Endothelial cell of umbilical vein (primary cell): ENCODE results near the gene MTIF3. TPM values are rescaled to one million over a fixed set of nuclear protein-coding genes. Genes with fewer than 3 reads are reported as not detected.

Source experiments
- BruUV-seq: library from RNA; stranded (reverse); fragments of 400-500 nt; replicated peaks from 2 replicates; lab custom pipeline; 2021; lab: Mats Ljungman, UMichigan
- CTCF ChIA-PET: fragments of 300-600, 350-600 bp; sonication (Branson Sonifier 250); formaldehyde crosslinking; loops from one replicate; lab custom pipeline; 2021; ENCODE audit warnings: antibody characterized with exemption, inconsistent platforms; lab: Charles Lee
- POLR2A ChIA-PET: fragments of 300-600, 350-600 bp; sonication (Branson Sonifier 250); formaldehyde crosslinking; loops from one replicate; lab custom pipeline; 2021; ENCODE audit warnings: antibody characterized with exemption, inconsistent platforms; lab: Charles Lee
- DNase-seq: peaks from one replicate; pipeline ENCODE4 v3.0.0-alpha.2; 2011; ENCODE audit warnings: low read depth, low spot score
- FAIRE-seq: peaks from 2 replicates; lab custom pipeline; 2011; peaks lifted over from hg19 to GRCh38; lab: Jason Lieb, UNC
- H2AFZ ChIP-seq: 2 replicates; pipeline ENCODE4 v1.6.0; 2012; ENCODE audit warnings: low read depth, low read length, control low read depth, inconsistent platforms
- H3K27ac ChIP-seq: 2 replicates; pipeline ENCODE4 v1.5.1; 2011; ENCODE audit warnings: low read depth, mild to moderate bottlenecking, control low read depth, low read length, moderate library complexity; ENCODE audit not compliant: insufficient read depth
- H3K27me3 ChIP-seq, 2 experiments: 2 replicates each; pipeline versions ENCODE4 v1.6.0 to v1.6.1; 2011; ENCODE audit warnings: low read length in 2 of 2, mixed read lengths in 1 of 2; ENCODE audit not compliant: control insufficient read depth in 2 of 2, insufficient read depth in 2 of 2
- H3K36me3 ChIP-seq, 2 experiments: 2 replicates in 1 of 2; 3 replicates in 1 of 2; pipeline ENCODE4 v1.5.1; 2011; ENCODE audit warnings: low read length in 2 of 2, mild to moderate bottlenecking in 1 of 2, moderate library complexity in 1 of 2; ENCODE audit not compliant: control insufficient read depth in 2 of 2, insufficient read depth in 2 of 2; ENCODE audit errors: extremely low read depth in 1 of 2
- H3K4me1 ChIP-seq: 3 replicates; pipeline ENCODE4 v1.5.1; 2011; ENCODE audit warnings: mild to moderate bottlenecking, low read length; ENCODE audit not compliant: control insufficient read depth, insufficient read depth; ENCODE audit errors: extremely low read depth
- H3K4me2 ChIP-seq: 2 replicates; pipeline ENCODE4 v1.6.1; 2011; ENCODE audit warnings: low read length, control low read depth, mixed read lengths; ENCODE audit not compliant: insufficient read depth
- H3K4me3 ChIP-seq, 3 experiments: fragments of 200-600 bp in 1 of 3; sonication (generic), shearing (Covaris generic) in 1 of 3; replicated peaks in 1 of 3; 2 replicates each; pipeline ENCODE4 v1.5.1; 2011 to 2016; ENCODE audit warnings: control low read depth in 3 of 3, low read length in 3 of 3, mild to moderate bottlenecking in 2 of 3, inconsistent platforms in 1 of 3, low read depth in 1 of 3, moderate library complexity in 1 of 3; ENCODE audit not compliant: insufficient read depth in 1 of 3
- H3K79me2 ChIP-seq: 2 replicates; pipeline ENCODE4 v1.6.0; 2012; ENCODE audit warnings: low read length, inconsistent platforms; ENCODE audit not compliant: control insufficient read depth, insufficient read depth
- H3K9ac ChIP-seq: replicated peaks from 2 replicates; pipeline ENCODE3; 2011; ENCODE audit warnings: low read length, control low read depth; ENCODE audit not compliant: insufficient read depth; ENCODE audit errors: extremely low read depth
- H3K9me1 ChIP-seq: replicated peaks from 3 replicates; pipeline ENCODE4 v1.6.0; 2011; ENCODE audit warnings: mild to moderate bottlenecking, low read length; ENCODE audit not compliant: control insufficient read depth, insufficient read depth; ENCODE audit errors: extremely low read depth
- H3K9me3 ChIP-seq: replicated peaks from 2 replicates; pipeline ENCODE4 v1.5.1; 2012; ENCODE audit warnings: low read length, inconsistent platforms; ENCODE audit not compliant: control insufficient read depth, insufficient read depth
- H4K20me1 ChIP-seq: replicated peaks from 2 replicates; pipeline ENCODE3; 2011; ENCODE audit warnings: mild to moderate bottlenecking, low read length; ENCODE audit not compliant: control insufficient read depth, insufficient read depth; ENCODE audit errors: extremely low read depth
- CTCF ChIP-seq, 2 donors: IDR thresholded peaks; 1 replicate in 1 of 2; 2 replicates in 1 of 2; pipeline ENCODE4 v1.5.1; 2011; ENCODE audit warnings: low read length in 2 of 2, mild to moderate bottlenecking in 2 of 2, moderate library complexity in 2 of 2, control low read depth in 1 of 2, inconsistent platforms in 1 of 2, low read depth in 1 of 2; ENCODE audit not compliant: insufficient read depth in 1 of 2; ENCODE audit errors: extremely low read depth in 1 of 2
- EZH2 ChIP-seq: IDR thresholded peaks from 2 replicates; pipeline ENCODE4 v1.6.1; 2012; ENCODE audit warnings: borderline replicate concordance, low read depth, mild to moderate bottlenecking, moderate library complexity, low read length, inconsistent platforms; ENCODE audit not compliant: severe bottlenecking
- POLR2AphosphoS5 ChIP-seq: IDR thresholded peaks from 2 replicates; pipeline ENCODE4 v1.6.1; 2012; ENCODE audit warnings: low read depth, mild to moderate bottlenecking, control low read depth, low read length, moderate library complexity; ENCODE audit not compliant: insufficient read depth
- dilution Hi-C: fragments of 300-500 bp; cut with MboI; formaldehyde crosslinking; loops from one replicate; pipeline ENCODE4 v1.15.0; 2019; ENCODE audit warnings: low sequenced_read_pairs; ENCODE audit not compliant: extremely low pct_ligation_motif_present
- intact Hi-C: fragments of 100-400 bp; cut with micrococcal nuclease; formaldehyde crosslinking; loops from one replicate; pipeline ENCODE4 v1.10.0; 2022
- polyA plus RNA-seq, 4 experiments: library from polyadenylated mRNA; depleted of rRNA in 3 of 4; stranded (reverse) in 3 of 4; unstranded in 1 of 4; fragments of >200 nt; gene quantifications; 2 replicates each; pipeline versions ENCODE4 v1.2.1 to v1.2.3, GENCODE V29; 2011 to 2012; ENCODE audit warnings: missing spikeins in 1 of 4
- total RNA-seq: library from RNA; stranded (reverse); gene quantifications from 2 replicates; pipeline ENCODE4 v1.2.3, GENCODE V29; 2021

Gene MTIF3
- total and polyA plus RNA-seq, 2 donors (not counting 3 experiments of a cell fraction or from before 2014, with no cell fraction given), result 23.5 to 37.5 TPM

DNA sequence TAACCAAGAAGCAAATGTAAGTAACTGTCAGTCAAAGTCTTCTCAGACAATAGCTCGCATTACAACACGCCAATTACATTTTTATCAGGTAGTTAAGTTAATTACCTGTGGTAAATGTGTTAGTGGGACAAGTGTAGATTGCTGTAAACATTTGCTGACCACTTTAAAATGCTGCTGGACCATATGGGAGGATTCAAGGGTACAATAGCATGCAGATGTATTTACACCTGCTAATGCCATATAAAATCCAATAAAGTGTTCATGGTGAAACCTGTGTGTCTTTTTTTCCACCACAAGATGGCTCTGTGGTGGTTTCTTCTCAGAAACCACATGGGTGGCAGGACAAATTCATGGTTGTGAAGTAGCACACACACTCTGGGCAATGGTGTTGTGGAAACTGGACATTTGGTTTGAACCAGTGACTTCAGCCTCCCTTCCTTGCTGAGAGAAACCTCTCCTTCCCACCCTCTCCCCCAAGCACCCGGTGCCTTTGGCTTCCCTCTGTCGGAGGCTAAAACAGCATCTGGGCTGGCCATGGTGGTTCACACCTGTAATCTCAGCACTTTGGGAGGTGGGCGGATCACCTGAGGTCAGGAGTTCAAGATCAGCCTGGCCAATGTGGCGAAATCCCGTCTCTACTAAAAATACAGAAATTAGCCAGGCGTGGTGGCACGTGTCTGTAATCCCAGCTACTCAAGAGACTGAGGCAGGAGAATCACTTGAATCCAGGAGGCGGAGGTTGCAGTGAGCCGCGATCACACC is 44.0 kb downstream of the MTIF3 start:
- CTCF ChIA-PET, result interaction anchor here (0.6 to 2.9 kb wide), 10 partner anchors 19 to 578 kb away, joined by 3 to 32 read pairs (median 6); partner anchors contain the start of gene GTF3A
- Histone ChIP-seq H3K36me3 (no peaks in the 10 kb centered on the region), H3K4me3 (no peak overlapping the region), H4K20me1 (no peaks in the 10 kb centered on the region), H3K9ac (no peak overlapping the region), H3K4me2 (no peak overlapping the region), H3K27me3 (peaks cover 13 to 17% of the 10 kb centered on the region in 2 experiments), H3K4me1 (no peaks in the 10 kb centered on the region), H3K79me2 (no peaks in the 10 kb centered on the region), H3K9me3 (no peaks in the 10 kb centered on the region), H3K27ac (no peak overlapping the region), H3K9me1 (no peaks in the 10 kb centered on the region), H2AFZ (no peak overlapping the region)
- dilution Hi-C loops, result no loop called here
- TF ChIP-seq CTCF (IDR thresholded peaks at IDR 0.05; ENCODE audit: extremely low read depth in 1 of 2, insufficient read depth in 1 of 2, low read depth in 1 of 2, low read length in 2 of 2), result peak; percentile 31 to 42
- no peak for TF ChIP-seq EZH2
- TF ChIP-seq POLR2AphosphoS5, result no peak
- BruUV-seq, result no TSS peak
- POLR2A ChIA-PET, result no interaction called here
- DNase-seq (peak; percentile 47), FAIRE-seq (peak; percentile 80)
- intact Hi-C loops, result loop anchor here (1.0 kb wide), 1 partner anchor 420 kb away; no protein-coding TSS in a partner anchor
